ENCODE data around the gene TNRC6C.

GRCh38 chr17:78006338-78006737, 47.8 kb downstream of the TNRC6C start:
- TF ChIP-seq, protein P1, sequence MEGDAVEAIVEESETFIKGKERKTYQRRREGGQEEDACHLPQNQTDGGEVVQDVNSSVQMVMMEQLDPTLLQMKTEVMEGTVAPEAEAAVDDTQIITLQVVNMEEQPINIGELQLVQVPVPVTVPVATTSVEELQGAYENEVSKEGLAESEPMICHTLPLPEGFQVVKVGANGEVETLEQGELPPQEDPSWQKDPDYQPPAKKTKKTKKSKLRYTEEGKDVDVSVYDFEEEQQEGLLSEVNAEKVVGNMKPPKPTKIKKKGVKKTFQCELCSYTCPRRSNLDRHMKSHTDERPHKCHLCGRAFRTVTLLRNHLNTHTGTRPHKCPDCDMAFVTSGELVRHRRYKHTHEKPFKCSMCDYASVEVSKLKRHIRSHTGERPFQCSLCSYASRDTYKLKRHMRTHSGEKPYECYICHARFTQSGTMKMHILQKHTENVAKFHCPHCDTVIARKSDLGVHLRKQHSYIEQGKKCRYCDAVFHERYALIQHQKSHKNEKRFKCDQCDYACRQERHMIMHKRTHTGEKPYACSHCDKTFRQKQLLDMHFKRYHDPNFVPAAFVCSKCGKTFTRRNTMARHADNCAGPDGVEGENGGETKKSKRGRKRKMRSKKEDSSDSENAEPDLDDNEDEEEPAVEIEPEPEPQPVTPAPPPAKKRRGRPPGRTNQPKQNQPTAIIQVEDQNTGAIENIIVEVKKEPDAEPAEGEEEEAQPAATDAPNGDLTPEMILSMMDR (IDR thresholded peaks at IDR 0.05), result no peak
- TF ChIP-seq POLR2A (IDR thresholded peaks at IDR 0.05), result no peak
